H1 (cell line): ENCODE results near the gene HNRNPA3.
"Not testable (repeated sequence)": the region's sequence is repeated elsewhere in the genome, so short reads cannot be mapped to it uniquely, and the experiment has no call there.

Experiments used
- CTCF ChIP-seq, 3 experiments: IDR thresholded peaks; 1 replicate in 2 of 3; 2 replicates in 1 of 3; pipeline versions ENCODE4 v1.5.1 to v1.6.1; 2011; ENCODE audit warnings: low read length in 3 of 3, mild to moderate bottlenecking in 3 of 3, inconsistent platforms in 2 of 3, low read depth in 1 of 3, moderate library complexity in 1 of 3; ENCODE audit not compliant: insufficient read depth in 1 of 3; ENCODE audit errors: control extremely low read depth in 1 of 3
- HDAC6 ChIP-seq: IDR thresholded peaks from one replicate; pipeline ENCODE4 v1.7.1; 2012; ENCODE audit warnings: low read depth, mild to moderate bottlenecking, inconsistent platforms, low read length, moderate library complexity
- PHF8 ChIP-seq: fragments of 200-600 bp; sonication (generic); conservative IDR thresholded peaks from 2 replicates; pipeline ENCODE4 v1.7.1; 2012; ENCODE audit warnings: low read depth, mild to moderate bottlenecking, inconsistent platforms, low read length, moderate library complexity
- POLR2A ChIP-seq, 2 experiments: IDR thresholded peaks; 1 replicate in 1 of 2; 2 replicates in 1 of 2; pipeline ENCODE4 v1.6.1; 2011; ENCODE audit warnings: low read depth in 2 of 2, low read length in 2 of 2, mild to moderate bottlenecking in 2 of 2; ENCODE audit errors: control extremely low read depth in 1 of 2
- RAD21 ChIP-seq, 2 experiments: IDR thresholded peaks in 1 of 2; conservative IDR thresholded peaks in 1 of 2; 2 replicates each; pipeline ENCODE4 v1.6.1; 2011; ENCODE audit warnings: low read depth in 2 of 2, low read length in 2 of 2, improper control_type of control experiment in 1 of 2, inconsistent platforms in 1 of 2, mild to moderate bottlenecking in 1 of 2, moderate library complexity in 1 of 2
- TCF12 ChIP-seq: IDR thresholded peaks from 2 replicates; pipeline ENCODE4 v1.6.1; 2011; ENCODE audit warnings: low read depth, mild to moderate bottlenecking, low read length
- TF ChIP-seq, protein P1 (sequence below): IDR thresholded peaks from 2 replicates; pipeline ENCODE4 v1.6.1; 2011; ENCODE audit warnings: low read length, improper control_type of control experiment

DNA sequence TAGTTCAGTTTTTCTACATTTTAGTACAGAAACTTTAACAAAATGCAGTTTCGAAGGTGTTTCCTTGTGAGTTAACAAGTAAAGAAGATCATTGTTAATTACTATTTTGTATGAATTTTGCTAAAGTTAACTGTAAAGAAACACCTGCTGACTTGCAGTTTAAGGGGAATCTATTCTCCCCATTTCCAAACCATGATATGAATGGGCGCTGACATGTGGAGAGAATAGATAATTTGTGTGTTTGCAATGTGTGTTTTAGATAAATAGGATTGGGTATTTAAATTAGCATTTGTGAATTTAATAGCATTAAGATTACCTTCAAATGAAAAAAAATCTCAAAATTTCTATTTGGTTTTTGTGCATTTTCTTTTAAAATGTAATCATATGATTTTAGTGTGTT is 7.2 kb downstream of the HNRNPA3 start:
- TF ChIP-seq RAD21 (IDR thresholded peaks at IDR 0.05 in 1 of 2, conservative IDR thresholded peaks at IDR 0.05 in 1 of 2; ENCODE audit: low read depth in 2 of 2, low read length in 2 of 2); TCF12; CTCF (IDR thresholded peaks at IDR 0.05; ENCODE audit: control extremely low read depth in 1 of 3, insufficient read depth in 1 of 3, low read depth in 1 of 3, low read length in 3 of 3); PHF8; POLR2A (IDR thresholded peaks at IDR 0.05; ENCODE audit: control extremely low read depth in 1 of 2, low read depth in 2 of 2, low read length in 2 of 2); HDAC6: not testable (repeated sequence)
- TF ChIP-seq, protein P1, sequence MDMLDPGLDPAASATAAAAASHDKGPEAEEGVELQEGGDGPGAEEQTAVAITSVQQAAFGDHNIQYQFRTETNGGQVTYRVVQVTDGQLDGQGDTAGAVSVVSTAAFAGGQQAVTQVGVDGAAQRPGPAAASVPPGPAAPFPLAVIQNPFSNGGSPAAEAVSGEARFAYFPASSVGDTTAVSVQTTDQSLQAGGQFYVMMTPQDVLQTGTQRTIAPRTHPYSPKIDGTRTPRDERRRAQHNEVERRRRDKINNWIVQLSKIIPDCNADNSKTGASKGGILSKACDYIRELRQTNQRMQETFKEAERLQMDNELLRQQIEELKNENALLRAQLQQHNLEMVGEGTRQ, result not testable (repeated sequence)
